OCI-LY1 (cell line): ENCODE results near the gene MRPL19.

ENCODE experiments used
- CTCF ChIP-seq: fragments of 200-600 bp; sonication (generic), shearing (Covaris generic); IDR thresholded peaks from 2 replicates; pipeline ENCODE4 v1.5.1; 2017; ENCODE audit warnings: mild to moderate bottlenecking, antibody characterized with exemption, low read length, moderate library complexity, mixed read lengths
- EZH2 ChIP-seq: fragments of 200-600 bp; sonication (generic), shearing (Covaris generic); IDR thresholded peaks from 2 replicates; pipeline ENCODE4 v1.8.0; 2017; ENCODE audit warnings: borderline replicate concordance, mixed run types, mild to moderate bottlenecking, antibody characterized with exemption, low read length, moderate library complexity, mixed read lengths

GRCh38 chr2:75675908-75676307 is 29.3 kb downstream of the MRPL19 start:
- no peak for TF ChIP-seq EZH2
- TF ChIP-seq CTCF: no peak
